ENCODE results near the gene PP2D1. TPM values are rescaled to one million over a fixed set of nuclear protein-coding genes. Genes with fewer than 3 reads are reported as not detected.
"Not testable (repeated sequence)": the region's sequence is repeated elsewhere in the genome, so short reads cannot be mapped to it uniquely, and the experiment has no call there.

Gene PP2D1
- total and polyA plus RNA-seq, 9 of the 15 experiments (the other 6 are each of a cell fraction or from before 2014, with no cell fraction given): 0.07 to 0.10 TPM; not detected in 7

DNA sequence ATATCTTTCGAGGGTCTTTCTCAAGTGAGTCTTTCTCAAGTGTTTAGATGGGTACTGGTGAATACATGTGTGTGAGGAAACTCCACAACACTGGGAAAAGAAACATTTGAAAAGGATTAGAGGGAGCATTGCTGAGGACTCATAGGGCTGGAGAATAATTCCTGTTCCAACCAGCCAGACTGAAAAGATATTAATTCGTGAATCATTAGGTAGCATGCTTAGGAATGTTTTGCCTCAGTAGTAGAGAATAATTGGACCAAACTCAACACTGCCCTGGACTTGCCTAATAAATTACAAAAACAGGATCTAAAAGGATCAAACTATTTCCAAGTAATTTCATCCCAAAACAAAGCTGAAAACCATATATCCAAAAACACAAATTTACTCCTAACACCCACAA is 17.3 kb downstream of the PP2D1 start (continued):
- TF ChIP-seq FUS (optimal IDR thresholded peaks at IDR 0.05; ENCODE audit: low read depth, low read length) (no peak), CBX5 (IDR thresholded peaks at IDR 0.05; ENCODE audit: borderline replicate concordance, low read depth) (no peak), ZNF408 (CRISPR knock-in tag; IDR thresholded peaks at IDR 0.05; ENCODE audit: low read depth) (no peak)

GRCh38 chr3:19988904-19989303 is 23.2 kb downstream of the PP2D1 start:
- CTCF ChIA-PET (ENCODE audit: low intra/inter-chr PET ratio): interaction anchor here (0.6 kb wide), 1 partner anchor 852 kb away, joined by 3 read pairs; no protein-coding TSS in a partner anchor
- H3K4me2 ChIP-seq (ENCODE audit: insufficient read depth, low read length); BruUV-seq (replicated peaks); H3K9ac ChIP-seq (ENCODE audit: insufficient read depth in 1 of 2, low read depth in 2 of 2, low read length in 2 of 2); H3K79me2 ChIP-seq (ENCODE audit: control insufficient read depth, insufficient read depth, low read length); H3K4me1 ChIP-seq (replicated peaks in 1 of 2; ENCODE audit: control insufficient read depth in 2 of 2, insufficient read depth in 2 of 2, low read length in 2 of 2); ATAC-seq; H3K27me3 ChIP-seq (ENCODE audit: control insufficient read depth in 2 of 2, insufficient read depth in 2 of 2, low read length in 2 of 2); H4K20me1 ChIP-seq (replicated peaks; ENCODE audit: control insufficient read depth, insufficient read depth, low read length); intact Hi-C loops (cut with micrococcal nuclease); in situ Hi-C loops (cut with MboI); H3K9me3 ChIP-seq (replicated peaks; ENCODE audit: control insufficient read depth, insufficient read depth, low read depth, low read length); DNase-seq (ENCODE audit: extremely low read depth in 1 of 4, low spot score in 3 of 4); H3K4me3 ChIP-seq; H2AFZ ChIP-seq (ENCODE audit: low read depth, low read length); H3K9me1 ChIP-seq (ENCODE audit: control insufficient read depth, insufficient read depth, low read length); FAIRE-seq; H3K27ac ChIP-seq (ENCODE audit: extremely low read depth, low read depth, low read length): not testable (repeated sequence)
- POLR2A ChIA-PET: interaction anchor here (0.9 to 1.1 kb wide), 2 partner anchors 10 to 11 kb away, joined by 3 to 4 read pairs; no protein-coding TSS in a partner anchor
- H3K36me3 ChIP-seq (ENCODE audit: control insufficient read depth, insufficient read depth, low read length): peaks cover 11% of the 10 kb centered on the region; the same call in 1 of the 3 replicates
- TF ChIP-seq POLR2B (IDR thresholded peaks at IDR 0.05; ENCODE audit: low read depth, partially characterized antibody) (peak; percentile 34), POLR2A (conservative IDR thresholded peaks at IDR 0.05) (0 out of 2 replicates have a peak, but pooled peaks have one; percentile 15)
- WGBS (ENCODE audit: insufficient coverage, low coverage, missing lambda C conversion rate): 91% methylated on average over 8 of the region's 8 CpGs

Data from K562 (cell line).